AG10803 (cell line): ENCODE measurements around the gene SMARCB1.
A peak's percentile ranks its signal among the peaks of the same experiment; 100 is the strongest.

Source experiments
- DNase-seq: peaks from one replicate; pipeline ENCODE4 v3.0.0; 2010; ENCODE audit warnings: low read depth
- H3K4me3 ChIP-seq: 2 replicates; pipeline ENCODE4 v1.5.1; 2011; ENCODE audit warnings: mild to moderate bottlenecking, low read length, control low read depth
- TF ChIP-seq, protein P1 (sequence below): conservative IDR thresholded peaks from 2 replicates; pipeline ENCODE4 v1.5.1; 2011; ENCODE audit warnings: mild to moderate bottlenecking, low read length, control low read depth, inconsistent platforms

Gene SMARCB1

DNA sequence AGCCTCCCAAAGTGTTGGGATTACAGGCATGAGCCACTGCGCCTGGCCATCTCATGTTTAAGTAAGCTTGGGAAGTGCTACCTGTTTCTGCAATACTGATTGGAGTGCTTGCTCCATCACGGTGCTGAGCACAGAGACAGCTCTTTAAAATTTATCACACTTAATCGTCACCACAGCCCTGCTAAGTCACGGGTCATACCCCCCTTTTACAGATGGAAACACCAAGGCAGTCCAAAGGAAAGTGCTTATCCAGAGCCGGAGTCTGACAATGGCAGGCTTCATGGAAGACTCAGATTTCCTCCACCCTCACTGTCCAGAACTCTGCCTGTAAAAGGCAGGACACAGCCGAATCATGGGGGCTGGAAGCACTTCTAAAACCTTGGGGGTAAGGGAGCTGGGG, 26.7 kb upstream of the SMARCB1 start:
- no peak for DNase-seq
- H3K4me3 ChIP-seq: no peak overlapping the region
- TF ChIP-seq, protein P1, sequence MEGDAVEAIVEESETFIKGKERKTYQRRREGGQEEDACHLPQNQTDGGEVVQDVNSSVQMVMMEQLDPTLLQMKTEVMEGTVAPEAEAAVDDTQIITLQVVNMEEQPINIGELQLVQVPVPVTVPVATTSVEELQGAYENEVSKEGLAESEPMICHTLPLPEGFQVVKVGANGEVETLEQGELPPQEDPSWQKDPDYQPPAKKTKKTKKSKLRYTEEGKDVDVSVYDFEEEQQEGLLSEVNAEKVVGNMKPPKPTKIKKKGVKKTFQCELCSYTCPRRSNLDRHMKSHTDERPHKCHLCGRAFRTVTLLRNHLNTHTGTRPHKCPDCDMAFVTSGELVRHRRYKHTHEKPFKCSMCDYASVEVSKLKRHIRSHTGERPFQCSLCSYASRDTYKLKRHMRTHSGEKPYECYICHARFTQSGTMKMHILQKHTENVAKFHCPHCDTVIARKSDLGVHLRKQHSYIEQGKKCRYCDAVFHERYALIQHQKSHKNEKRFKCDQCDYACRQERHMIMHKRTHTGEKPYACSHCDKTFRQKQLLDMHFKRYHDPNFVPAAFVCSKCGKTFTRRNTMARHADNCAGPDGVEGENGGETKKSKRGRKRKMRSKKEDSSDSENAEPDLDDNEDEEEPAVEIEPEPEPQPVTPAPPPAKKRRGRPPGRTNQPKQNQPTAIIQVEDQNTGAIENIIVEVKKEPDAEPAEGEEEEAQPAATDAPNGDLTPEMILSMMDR: no peak

DNA sequence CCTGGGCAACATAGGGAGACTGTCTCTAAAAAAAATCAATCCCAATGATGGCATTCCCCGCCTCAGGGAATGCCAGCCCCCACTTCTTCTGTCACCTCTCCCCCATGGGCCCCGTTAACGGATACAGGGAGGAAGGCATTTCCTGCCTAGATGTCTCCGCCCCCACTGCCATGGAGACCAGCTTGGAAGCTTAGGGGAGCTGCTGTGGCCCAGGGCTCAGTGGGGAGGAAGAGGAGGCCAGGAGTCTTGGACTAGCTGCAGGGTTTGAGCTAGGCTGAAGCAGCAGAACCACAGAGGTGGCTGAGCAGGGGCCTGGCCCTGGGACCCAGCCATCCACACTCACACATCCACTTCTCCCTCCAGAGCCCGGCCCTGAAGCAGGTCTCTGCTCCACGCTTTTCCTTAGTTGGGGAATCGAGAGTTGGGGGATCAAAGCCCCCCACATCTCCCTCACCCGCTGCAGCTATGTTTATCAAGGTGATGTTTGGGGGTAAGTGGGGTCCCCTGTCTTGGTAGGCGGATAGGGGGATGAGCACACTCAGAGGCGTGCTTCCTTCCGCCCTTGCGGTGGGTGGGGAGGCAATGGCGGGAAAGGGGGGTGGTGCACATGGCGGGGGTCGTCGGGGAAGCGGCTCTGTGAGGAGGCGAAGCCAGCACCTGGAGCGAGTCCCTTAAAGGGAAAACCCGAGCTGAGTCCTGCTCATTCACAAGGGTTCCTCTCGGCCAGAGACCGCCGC, 23.8 kb upstream of the SMARCB1 start, which contains the start of gene C22orf15:
Gene C22orf15, plus strand, starts transcription at position 149 of the 737 bp plus-strand sequence. Its CDS starts 317 bp downstream, at position 466.
- H3K4me3 ChIP-seq: peak within 1 kb of the TSS; percentile 26
- TF ChIP-seq, protein P1: no peak
- peak; percentile 54 for DNase-seq

DNA sequence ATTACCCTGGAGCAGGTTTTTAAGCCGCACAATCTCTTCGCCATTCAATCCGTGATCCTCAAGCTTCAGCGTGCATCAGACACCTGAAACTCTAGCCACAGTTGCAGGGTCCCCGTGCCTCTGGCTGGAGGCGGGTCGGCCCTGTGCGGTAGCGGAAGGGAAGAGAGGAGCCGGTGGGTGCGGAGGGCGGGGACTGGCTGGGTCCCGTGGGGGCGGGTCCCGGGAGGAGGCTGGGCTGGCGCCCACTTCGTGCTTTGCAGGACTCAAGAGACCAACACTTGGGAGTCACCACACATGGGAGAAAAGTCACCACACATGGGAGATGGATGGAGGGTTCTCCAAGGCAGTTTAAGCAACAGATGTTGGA, 23.2 kb upstream of the SMARCB1 start:
- H3K4me3 ChIP-seq: peak overlapping the region; percentile 24; the same call in 1 of the 2 replicates
- no peak for DNase-seq
- TF ChIP-seq, protein P1: no peak

DNA sequence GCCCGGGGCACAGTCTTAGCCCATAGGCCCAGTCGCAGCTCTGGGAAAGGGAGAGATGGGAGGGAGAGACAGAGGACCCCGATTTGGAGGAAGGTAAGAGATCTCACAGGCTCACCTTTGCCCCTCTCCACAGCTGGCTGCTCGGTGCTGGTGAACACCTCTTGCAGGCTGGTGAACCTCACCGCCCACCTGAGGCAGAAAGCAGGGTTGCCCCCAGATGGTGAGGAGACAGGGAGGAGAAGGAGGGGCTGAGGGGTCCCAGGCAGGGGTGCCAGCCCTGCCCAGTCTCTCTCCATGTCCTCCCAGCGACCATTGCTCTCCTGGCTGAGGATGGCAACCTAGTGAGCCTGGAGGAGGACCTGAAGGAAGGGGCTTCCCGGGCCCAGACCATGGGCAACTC, 22.8 kb upstream of the SMARCB1 start:
- H3K4me3 ChIP-seq: 0 out of 2 replicates have a peak overlapping the region, but pooled peaks have one; percentile 10
- no peak for DNase-seq
- TF ChIP-seq, protein P1: no peak

DNA sequence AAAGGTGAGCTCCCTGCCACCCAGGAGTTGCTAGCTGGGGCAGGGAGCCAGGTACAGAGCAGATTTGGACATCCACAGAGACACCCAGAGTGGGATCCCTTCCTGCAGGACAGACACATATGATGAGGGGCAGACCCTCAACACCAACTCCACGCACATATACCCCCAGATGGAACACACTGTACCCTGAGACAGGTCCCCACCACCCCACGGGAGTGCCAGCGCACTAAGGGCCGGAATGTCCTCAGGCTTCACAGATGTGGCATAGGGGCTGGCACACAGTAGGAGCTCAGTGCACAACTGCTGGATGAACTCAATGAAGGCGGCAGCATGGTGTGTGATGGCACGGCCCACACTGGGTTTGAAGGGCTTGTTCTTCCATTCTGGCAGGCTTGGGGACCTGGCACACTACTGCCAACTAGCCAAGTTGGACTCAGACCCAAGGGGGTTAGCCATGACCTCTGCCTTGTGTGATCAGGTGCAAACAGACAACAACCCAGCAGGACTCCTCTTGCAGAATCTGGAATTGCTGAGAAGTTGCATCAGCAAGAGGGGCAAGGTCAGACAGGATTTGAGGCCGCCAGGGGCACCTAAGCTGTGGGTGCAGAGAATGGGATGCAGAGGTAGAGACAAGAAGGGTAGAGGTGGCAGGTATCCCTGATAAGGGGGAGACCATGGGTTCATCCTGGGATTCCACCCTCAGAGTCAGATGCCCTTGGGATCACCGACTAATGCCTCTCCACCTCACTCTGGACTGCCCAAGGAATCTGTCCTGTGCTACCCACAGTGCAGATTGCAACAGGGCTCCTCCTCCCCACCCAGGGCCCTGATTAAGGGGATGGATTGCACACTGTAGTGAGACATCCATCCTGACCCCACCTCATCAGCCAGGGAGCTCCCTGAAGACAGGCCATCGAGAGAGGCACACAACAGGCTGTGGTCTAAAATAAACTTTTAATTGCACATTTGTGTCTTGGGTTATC, 21.6 kb upstream of the SMARCB1 start:
- TF ChIP-seq, protein P1: no peak
- H3K4me3 ChIP-seq: no peak overlapping the region
- DNase-seq: no peak

DNA sequence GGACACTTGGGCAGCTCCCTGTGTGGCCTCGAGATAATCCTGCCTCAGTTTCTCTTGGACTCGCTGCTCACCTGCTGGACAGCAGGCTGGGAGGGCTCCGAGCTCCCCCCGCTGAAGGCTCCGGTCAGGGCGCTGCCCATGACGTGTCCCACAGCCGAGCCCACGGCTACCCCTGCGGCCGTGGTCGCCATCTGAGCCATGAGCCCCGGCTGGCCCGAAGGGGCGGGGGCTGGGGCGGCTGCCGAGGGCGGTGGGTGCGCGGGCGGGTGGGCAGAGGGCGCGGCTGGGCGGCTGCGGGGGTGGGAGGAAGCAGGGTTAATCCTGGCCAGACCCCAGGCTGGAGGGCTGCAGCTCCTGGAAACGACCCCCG, 19.5 kb upstream of the SMARCB1 start:
- TF ChIP-seq, protein P1: no peak
- DNase-seq: no peak
- peak overlapping the region; percentile 74 for H3K4me3 ChIP-seq
